ENCODE data around the gene CYB561A3. TPM values are rescaled to one million over a fixed set of nuclear protein-coding genes. Genes with fewer than 3 reads are reported as not detected.

Gene CYB561A3
- total and polyA plus RNA-seq, 5 experiments from 2014 or later = 42.9 to 69.3 (median 54.5) TPM

DNA sequence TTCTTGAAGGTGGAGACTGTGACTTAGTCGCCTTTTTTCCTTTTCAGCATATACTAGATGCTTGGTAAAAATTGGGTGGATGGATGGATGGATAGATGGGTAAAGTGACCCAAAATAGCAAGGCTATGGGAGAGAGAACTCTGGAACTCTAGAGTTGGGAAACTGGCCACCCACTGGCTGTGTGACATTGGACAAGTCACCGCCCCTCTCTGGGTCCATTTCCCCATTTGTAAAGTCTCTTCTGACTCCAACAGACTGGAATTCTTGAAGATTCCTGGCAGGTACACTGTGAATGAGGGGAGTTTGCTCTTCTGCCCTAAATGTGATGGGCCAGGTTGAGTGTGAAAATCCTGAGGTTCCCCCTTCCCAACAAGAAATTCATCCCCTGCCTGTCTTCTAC lies 20.7 kb downstream of the CYB561A3 start:
- Mint-ChIP-seq H3K9me3 (no peaks in the 10 kb centered on the region), H3K4me1 (peaks cover 8 to 13% (median 10%) of the 10 kb centered on the region in 4 donors), H3K27me3 (no peaks in the 10 kb centered on the region), H3K36me3 (peaks cover 0 to 8% (median 7%) of the 10 kb centered on the region in 3 donors), H3K27ac (peak overlapping the region in 1 of 10 donors; percentile 14), H3K4me3 (no peak overlapping the region)
- no peak for DNase-seq
- POLR2A ChIA-PET = interaction anchor here (2.0 kb wide), 1 partner anchor 20 kb away, joined by 7 read pairs; the partner anchor contains the start of genes CYB561A3 and TMEM138
- ATAC-seq = no peak

DNA sequence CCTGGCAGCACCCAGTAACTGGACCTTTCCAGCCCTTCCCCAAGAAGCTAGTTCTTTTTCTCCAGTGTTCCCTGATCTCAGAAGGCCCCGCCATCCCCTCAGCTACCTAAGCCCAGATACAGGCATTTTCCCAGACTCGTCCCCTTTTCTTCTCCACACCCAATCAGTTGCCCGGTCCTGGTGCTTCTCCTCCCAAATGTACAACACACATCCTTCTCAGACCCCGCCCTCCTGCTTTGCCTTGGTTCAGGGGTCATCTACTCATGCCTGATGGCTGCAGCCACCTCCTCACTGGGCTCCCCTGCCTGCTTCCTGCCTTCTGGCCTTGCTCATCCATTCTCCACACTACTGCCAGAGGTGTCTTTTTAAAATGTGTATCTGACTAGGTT lies 22.2 kb downstream of the CYB561A3 start:
- Mint-ChIP-seq H3K9me3 (no peaks in the 10 kb centered on the region), H3K36me3 (peaks cover 0 to 8% (median 7%) of the 10 kb centered on the region in 3 donors), H3K27me3 (no peaks in the 10 kb centered on the region), H3K27ac (peak overlapping the region in 1 of 10 donors; percentile 15), H3K4me1 (peaks cover 13% of the 10 kb centered on the region in 4 donors), H3K4me3 (no peak overlapping the region)
- POLR2A ChIA-PET = no interaction called here
- ATAC-seq (no peak), DNase-seq (no peak)

DNA sequence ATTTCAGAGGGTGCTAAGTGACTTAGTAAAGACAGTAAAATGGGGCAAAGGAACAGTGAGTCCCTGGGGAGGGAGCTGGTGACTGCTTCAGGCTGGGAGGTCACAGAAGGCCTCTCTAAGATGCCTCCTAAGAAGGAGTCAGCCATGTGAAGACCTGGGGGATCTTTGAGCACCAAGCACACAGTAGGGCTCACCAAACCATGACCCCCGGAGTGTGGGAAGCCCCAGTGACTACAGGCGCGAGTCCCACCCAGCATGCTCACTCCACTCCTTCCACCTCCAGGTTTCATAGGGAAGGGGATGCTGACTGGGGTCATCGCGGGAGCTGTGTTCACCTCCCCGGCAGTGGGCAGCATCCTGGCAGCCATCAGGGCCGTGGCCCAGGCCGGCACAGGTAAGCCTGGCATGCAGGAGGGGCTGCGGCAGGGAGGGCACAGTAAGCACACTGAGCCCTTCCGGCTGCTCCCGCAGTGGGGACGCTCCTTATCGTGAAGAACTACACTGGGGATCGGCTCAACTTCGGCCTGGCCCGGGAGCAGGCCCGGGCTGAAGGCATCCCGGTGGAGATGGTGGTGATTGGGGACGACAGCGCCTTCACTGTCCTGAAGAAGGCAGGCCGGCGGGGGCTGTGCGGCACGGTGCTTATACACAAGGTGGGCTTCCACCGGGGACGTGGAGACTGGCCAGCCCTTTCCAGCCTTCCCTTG lies 22.7 kb downstream of the CYB561A3 start:
- POLR2A ChIA-PET = interaction anchor here (3.9 kb wide), 1 partner anchor 23 kb away, joined by 42 read pairs; the partner anchor contains the start of genes CYB561A3 and TMEM138
- no peaks in the 10 kb centered on the region for H3K27me3 Mint-ChIP-seq
- no peak overlapping the region for H3K4me3 Mint-ChIP-seq
- H3K9me3 Mint-ChIP-seq = no peaks in the 10 kb centered on the region
- no peak for ATAC-seq
- peaks cover 0 to 8% (median 7%) of the 10 kb centered on the region in 3 donors for H3K36me3 Mint-ChIP-seq
- H3K4me1 Mint-ChIP-seq = peaks cover 13 to 19% (median 16%) of the 10 kb centered on the region in 4 donors
- H3K27ac Mint-ChIP-seq = no peak overlapping the region
- DNase-seq = no peak

DNA sequence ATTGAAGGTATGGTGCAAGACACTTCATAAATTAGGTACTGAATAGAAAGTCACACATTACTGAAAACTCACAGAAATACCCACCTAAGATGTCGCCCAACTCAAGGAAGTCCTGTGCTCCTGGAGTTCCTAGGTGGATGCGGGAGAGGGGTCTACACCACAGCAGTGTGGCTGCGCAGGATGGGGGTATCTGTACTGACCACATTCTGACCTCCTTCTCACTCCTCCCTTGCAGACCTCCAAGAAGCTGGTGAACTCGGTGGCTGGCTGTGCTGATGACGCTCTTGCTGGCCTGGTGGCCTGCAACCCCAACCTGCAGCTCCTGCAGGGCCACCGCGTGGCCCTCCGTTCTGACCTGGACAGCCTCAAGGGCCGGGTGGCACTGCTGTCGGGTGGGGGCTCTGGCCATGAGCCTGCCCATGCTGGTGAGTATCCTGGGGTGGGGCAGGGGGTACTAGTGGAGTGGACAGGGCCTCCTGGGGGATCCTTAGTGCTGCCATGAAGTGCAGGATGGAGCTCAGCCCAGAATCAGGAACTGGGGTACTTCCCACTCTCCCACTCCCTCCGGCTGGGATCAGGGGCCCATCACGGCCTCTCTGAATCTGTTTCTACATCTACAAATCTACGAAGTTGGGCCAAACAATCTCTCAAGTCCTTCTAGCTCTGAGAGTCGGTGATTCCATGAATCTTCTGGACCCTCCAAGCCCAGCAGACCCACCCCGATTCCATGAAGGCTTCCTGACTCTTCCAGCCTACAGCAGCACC lies 23.8 kb downstream of the CYB561A3 start:
- no peaks in the 10 kb centered on the region for H3K9me3 Mint-ChIP-seq
- H3K4me3 Mint-ChIP-seq = no peak overlapping the region
- H3K27me3 Mint-ChIP-seq = no peaks in the 10 kb centered on the region
- H3K36me3 Mint-ChIP-seq = peaks cover 0 to 8% (median 7%) of the 10 kb centered on the region in 3 donors
- POLR2A ChIA-PET = interaction anchor here (3.9 to 5.3 kb wide), 3 partner anchors 25 to 54 kb away, joined by 42 to 63 read pairs (median 62); partner anchors contain the start of genes CYB561A3, TMEM138 and TMEM216
- peaks cover 17 to 27% (median 25%) of the 10 kb centered on the region in 4 donors for H3K4me1 Mint-ChIP-seq
- ATAC-seq = no peak
- H3K27ac Mint-ChIP-seq = peak overlapping the region in 1 of 10 donors; percentile 43
- DNase-seq = no peak

DNA sequence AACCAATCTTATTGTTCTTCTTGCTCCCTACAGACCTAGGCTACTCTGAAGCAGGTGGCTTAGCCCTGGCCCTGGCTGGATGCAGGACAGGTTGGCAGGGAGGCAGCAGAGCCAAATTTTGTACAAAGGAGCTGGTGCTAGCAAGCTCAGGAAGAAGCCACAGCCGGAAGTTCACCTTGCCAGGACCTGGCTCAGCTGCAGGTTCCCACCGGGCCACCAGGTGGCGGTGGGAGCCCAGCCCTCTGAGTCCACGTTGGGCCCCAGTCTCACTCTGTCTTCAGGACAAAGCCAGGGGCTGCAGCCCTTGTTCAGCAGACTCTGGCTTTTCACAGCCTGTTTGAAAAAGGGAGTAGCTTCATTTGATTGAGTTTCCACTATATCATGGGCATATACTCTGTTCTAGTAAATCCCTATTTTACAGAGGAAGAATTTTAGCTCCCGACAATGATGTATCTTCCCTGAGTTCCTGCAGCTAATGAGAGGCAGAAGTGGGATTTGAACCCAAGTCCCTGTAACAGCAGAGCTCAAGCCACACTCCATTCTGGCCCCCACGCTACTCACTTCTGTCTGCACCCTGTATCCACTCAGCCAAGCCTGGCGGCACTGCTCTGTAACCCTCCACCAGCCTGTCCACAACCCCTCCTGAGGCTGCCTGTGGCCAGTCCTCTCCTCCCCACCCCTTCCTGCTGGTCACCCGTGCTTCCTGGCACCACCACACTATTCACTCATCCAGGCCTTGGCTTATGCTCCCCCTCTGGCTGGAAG lies 25.3 kb downstream of the CYB561A3 start:
- POLR2A ChIA-PET = interaction anchor here (0.6 to 5.3 kb wide), 7 partner anchors 26 to 93 kb away, joined by 3 to 63 read pairs (median 16); partner anchors contain the start of genes CPSF7, CYB561A3, SDHAF2 and TMEM138
- Mint-ChIP-seq H3K27ac (peak overlapping the region in 9 of 10 donors; percentile 77 to 99 (median 90)), H3K4me1 (peaks cover 28 to 41% (median 40%) of the 10 kb centered on the region in 4 donors), H3K36me3 (peaks cover 0 to 10% (median 3%) of the 10 kb centered on the region in 3 donors), H3K9me3 (no peaks in the 10 kb centered on the region), H3K27me3 (no peaks in the 10 kb centered on the region), H3K4me3 (peak overlapping the region in 3 of 10 donors; percentile 1 to 45 (median 33))
- ATAC-seq (peak; percentile 53 to 57), DNase-seq (peak; percentile 73 to 89 (median 84))

DNA sequence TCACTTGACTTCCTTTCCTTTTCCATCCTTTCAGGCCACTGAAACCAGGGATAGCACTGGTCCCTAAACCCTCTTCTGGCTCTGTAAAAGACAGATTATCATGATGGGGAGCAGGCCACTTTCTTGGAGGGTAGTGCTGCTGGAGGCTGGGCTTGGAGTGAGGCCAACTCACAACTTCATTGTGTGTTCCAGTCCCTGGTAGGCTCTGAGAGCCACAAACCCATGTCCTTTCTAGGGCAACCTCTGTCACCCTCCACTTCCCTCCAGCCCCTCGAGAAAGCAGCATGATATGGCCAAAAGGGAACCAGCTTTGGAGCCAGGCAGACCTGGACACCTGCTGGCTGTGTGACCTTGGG lies 26.3 kb downstream of the CYB561A3 start:
- peak overlapping the region in 2 of 10 donors; percentile 29 to 33 for H3K4me3 Mint-ChIP-seq
- no peaks in the 10 kb centered on the region for H3K27me3 Mint-ChIP-seq
- no peak for ATAC-seq
- peaks cover 32 to 51% (median 49%) of the 10 kb centered on the region in 4 donors for H3K4me1 Mint-ChIP-seq
- POLR2A ChIA-PET = interaction anchor here (1.2 to 5.3 kb wide), 6 partner anchors 27 to 94 kb away, joined by 3 to 63 read pairs (median 29); partner anchors contain the start of genes CPSF7, CYB561A3, SDHAF2 and TMEM138
- peak overlapping the region in 9 of 10 donors; percentile 41 to 99 (median 87) for H3K27ac Mint-ChIP-seq
- peaks cover 0 to 16% (median 0%) of the 10 kb centered on the region in 3 donors for H3K36me3 Mint-ChIP-seq
- no peaks in the 10 kb centered on the region for H3K9me3 Mint-ChIP-seq
- DNase-seq = no peak

DNA sequence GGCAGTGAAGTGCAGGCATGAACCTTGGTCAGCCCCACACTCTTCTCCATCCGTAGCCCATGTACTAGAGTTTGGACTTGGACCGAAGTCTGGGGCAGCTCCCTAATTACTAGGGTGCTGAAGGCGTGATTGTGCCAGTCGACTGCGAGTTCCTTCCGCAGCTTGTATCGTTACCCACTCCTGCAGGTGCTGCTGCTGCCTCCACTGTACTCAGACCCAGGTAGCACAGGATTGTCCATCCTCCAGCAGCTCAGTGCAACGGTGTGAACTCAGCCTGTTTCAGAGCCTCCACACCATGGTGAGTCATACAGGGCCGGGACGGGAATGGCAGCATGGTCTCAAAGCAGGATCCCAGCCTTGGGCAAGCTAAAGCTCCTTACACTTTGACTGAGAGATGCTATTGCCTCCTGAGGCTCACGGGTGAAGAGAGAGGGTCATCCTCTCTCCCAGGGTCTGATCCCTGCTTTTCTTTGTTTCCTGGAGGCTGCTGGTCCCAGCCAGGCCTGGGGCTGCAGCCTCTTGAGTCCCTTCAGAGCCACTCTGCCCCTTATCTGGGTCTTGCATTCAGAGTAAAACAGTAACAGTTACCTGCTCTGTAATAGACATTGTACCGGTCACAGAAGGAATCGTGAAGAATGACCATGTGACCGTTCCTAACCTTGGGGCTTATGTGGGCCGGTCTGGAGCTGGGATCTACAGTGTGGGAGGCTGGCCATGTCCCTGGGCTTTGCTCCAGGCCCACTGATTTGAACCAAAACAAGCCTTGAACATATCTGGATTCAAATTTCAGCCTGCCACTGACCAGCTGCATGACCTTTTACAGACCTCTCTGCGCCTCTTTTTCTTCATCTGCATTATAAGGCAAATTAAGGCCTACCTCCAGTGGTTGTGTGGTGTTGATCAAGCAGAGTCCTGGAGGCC lies 27.0 kb downstream of the CYB561A3 start:
- no peaks in the 10 kb centered on the region for H3K9me3 Mint-ChIP-seq
- no peak for ATAC-seq
- no peak for DNase-seq
- peaks cover 0 to 23% (median 0%) of the 10 kb centered on the region in 3 donors for H3K36me3 Mint-ChIP-seq
- no peaks in the 10 kb centered on the region for H3K27me3 Mint-ChIP-seq
- H3K4me3 Mint-ChIP-seq = peak overlapping the region; percentile 84 to 99 (median 96)
- peak overlapping the region in 9 of 10 donors; percentile 96 to 100 (median 98) for H3K27ac Mint-ChIP-seq
- peaks cover 38 to 57% (median 56%) of the 10 kb centered on the region in 4 donors for H3K4me1 Mint-ChIP-seq
- POLR2A ChIA-PET = interaction anchor here (1.4 to 5.3 kb wide), 8 partner anchors 24 to 95 kb away, joined by 3 to 63 read pairs (median 32); partner anchors contain the start of genes CPSF7, CYB561A3, SDHAF2 and TMEM138

DNA sequence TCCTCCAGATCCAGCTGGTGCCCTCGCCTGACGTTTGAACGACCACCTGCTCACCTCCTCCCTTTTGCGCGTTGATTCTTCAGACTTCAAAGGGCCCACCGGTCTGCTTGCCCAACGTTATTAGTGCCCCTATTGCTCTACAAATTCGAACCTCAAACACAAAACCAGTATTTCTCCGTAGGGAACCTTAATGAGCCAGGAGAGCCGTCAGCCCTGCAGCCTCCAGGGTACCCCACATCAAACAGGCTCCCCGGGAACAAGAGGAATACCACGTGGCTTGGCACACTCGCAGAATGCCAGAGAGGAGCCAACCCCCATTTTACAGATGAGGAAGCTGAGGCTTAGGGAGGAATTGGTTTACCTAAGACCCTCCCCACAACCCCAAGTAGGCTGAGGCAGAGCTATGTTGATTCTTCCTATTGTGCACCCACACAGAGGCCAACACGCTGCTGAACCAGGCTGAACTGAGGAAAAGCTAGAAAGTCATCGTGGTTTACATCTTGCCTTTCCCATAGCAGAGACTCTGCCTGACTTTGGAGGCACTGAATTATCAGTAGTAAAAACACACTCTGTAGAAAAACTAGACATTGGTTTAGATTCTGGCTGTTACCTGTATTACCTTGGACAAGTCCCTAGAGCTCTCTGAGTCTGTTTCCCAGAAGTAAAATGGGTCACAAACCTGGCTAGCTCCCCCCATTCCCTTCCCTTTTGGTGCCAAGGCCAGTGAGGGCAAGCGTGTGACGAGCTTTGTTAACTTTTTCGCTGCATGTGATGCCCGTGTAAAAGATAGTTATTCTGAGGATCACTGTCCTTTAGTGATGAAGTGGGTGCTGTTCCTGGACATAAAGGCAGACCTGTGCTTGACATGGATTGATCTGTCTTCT lies 27.9 kb downstream of the CYB561A3 start:
- Mint-ChIP-seq H3K27ac (peak overlapping the region; percentile 96 to 100 (median 98)), H3K4me1 (peaks cover 41 to 65% (median 64%) of the 10 kb centered on the region in 4 donors), H3K9me3 (no peaks in the 10 kb centered on the region), H3K27me3 (no peaks in the 10 kb centered on the region), H3K36me3 (peaks cover 0 to 29% (median 2%) of the 10 kb centered on the region in 3 donors), H3K4me3 (peak overlapping the region; percentile 84 to 99 (median 96))
- ATAC-seq = no peak
- DNase-seq = peak in 2 of 10 donors; percentile 8 to 19
- POLR2A ChIA-PET = interaction anchor here (0.6 to 5.3 kb wide), 11 partner anchors 14 to 159 kb away, joined by 3 to 63 read pairs (median 6); partner anchors contain the start of genes CPSF7, CYB561A3, SDHAF2 and TMEM138

DNA sequence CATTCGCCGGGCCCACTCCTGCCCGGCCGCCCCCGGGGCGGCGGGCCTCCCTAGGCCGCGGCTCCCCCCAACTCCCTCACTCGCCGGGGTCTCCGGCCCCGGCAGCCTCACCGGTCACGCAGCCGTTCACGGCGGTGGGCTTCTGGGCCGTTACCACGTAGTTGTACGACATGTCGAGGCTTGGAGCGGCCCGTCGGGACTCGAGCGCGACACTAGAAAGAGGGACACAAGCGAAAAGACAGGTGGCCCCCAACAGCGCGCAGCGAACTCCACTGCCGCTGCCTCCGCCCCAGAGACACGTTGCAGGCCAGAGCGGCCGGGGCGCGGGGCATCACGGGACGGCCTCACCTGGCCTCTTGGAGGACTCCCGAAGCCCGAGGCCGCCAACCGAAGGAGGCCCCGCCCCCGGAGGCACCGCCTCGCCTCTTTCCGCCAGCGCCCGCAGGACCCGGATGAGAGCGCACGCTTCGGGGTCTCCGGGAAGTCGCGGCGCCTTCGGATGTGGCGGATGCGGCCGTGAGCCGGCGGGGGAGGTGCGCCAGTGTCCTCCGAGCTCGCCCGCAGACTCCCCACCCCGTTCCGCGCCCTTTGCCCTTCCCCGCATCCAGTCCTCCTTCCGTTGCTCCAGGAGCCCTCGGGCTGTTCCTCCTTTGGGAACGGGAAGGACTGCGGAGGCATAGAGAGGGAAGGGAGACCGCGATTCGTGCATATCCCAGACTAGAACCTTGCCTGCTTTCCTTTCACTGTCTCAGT lies 28.7 kb downstream of the CYB561A3 start, which contains the start of the genes DDB1 and TKFC:
Gene DDB1 (minus strand): TSS at position 309 of the 753 bp plus-strand sequence. CDS start 137 bp downstream, at position 172.
Gene TKFC (plus strand): TSS at position 432 of the 753 bp plus-strand sequence. CDS start 1,501 bp downstream, outside the sequence.
- DNase-seq (peak; percentile 95 to 98 (median 97)), ATAC-seq (peak; percentile 92 to 93)
- Mint-ChIP-seq H3K27ac (peak within 1 kb of the TSS; percentile 96 to 100 (median 98)), H3K36me3 (peaks cover 0 to 36% (median 6%) of the 10 kb centered on the region in 3 donors), H3K4me1 (peaks cover 38 to 70% (median 66%) of the 10 kb centered on the region in 4 donors), H3K27me3 (no peaks in the 10 kb centered on the region), H3K9me3 (no peaks in the 10 kb centered on the region), H3K4me3 (peak within 1 kb of the TSS; percentile 84 to 99 (median 96))
- POLR2A ChIA-PET = interaction anchor here (0.6 to 5.3 kb wide), 10 partner anchors 14 to 160 kb away, joined by 3 to 63 read pairs (median 7); partner anchors contain the start of genes CPSF7, CYB561A3, SDHAF2 and TMEM138

Data from naive thymus-derived CD8-positive, alpha-beta T cell (primary cell).